ENCODE data around the gene RAPGEF1. TPM values are rescaled to one million over a fixed set of nuclear protein-coding genes. Genes with fewer than 3 reads are reported as not detected.

RAPGEF1 gene
- total RNA-seq, 2 experiments from 2014 or later: 118 to 243 TPM

GRCh38 chr9:131598121-131598520, 141.8 kb downstream of the RAPGEF1 start:
- Histone ChIP-seq H3K27ac (ENCODE audit: low read depth, low read length, poor library complexity, severe bottlenecking) (no peak overlapping the region), H3K4me1 (ENCODE audit: insufficient read depth, low read length, poor library complexity, severe bottlenecking) (no peaks in the 10 kb centered on the region), H3K4me2 (ENCODE audit: low read length) (no peak overlapping the region), H3K36me3 (ENCODE audit: insufficient read depth, low read length) (peaks cover 98% of the 10 kb centered on the region), H3K9me2 (ENCODE audit: insufficient read depth, low read length) (no peaks in the 10 kb centered on the region), H3K9me3 (ENCODE audit: low read length) (no peaks in the 10 kb centered on the region), H3K4me3 (ENCODE audit: low read depth, low read length, poor library complexity, severe bottlenecking) (no peak overlapping the region), H2AFZ (ENCODE audit: low read length) (no peak overlapping the region), H3K79me2 (ENCODE audit: insufficient read depth, low read depth, low read length) (no peaks in the 10 kb centered on the region), H4K20me1 (ENCODE audit: insufficient read depth, low read length) (no peaks in the 10 kb centered on the region)
- no TSS peak for BruUV-seq (replicated peaks)
- CTCF ChIA-PET (ENCODE audit: unreplicated experiment): no interaction called here
- intact Hi-C loops (cut with micrococcal nuclease; ENCODE audit: unreplicated experiment): no loop called here
- POLR2A ChIA-PET: interaction anchor here (1.2 kb wide), 1 partner anchor 15 kb away, joined by 3 read pairs; no protein-coding TSS in a partner anchor
- DNase-seq (ENCODE audit: low spot score): no peak
- TF ChIP-seq EZH2phosphoT487 (IDR thresholded peaks at IDR 0.05; ENCODE audit: borderline replicate concordance, low read depth, low read length) (no peak), CTCF (conservative IDR thresholded peaks at IDR 0.05; ENCODE audit: low read length) (no peak)

GRCh38 chr9:131597246-131597645, 142.6 kb downstream of the RAPGEF1 start:
- POLR2A ChIA-PET: no interaction called here
- H3K27ac ChIP-seq (ENCODE audit: low read depth, low read length, poor library complexity, severe bottlenecking): no peak overlapping the region
- H2AFZ ChIP-seq (ENCODE audit: low read length): no peak overlapping the region
- no peak overlapping the region for H3K4me2 ChIP-seq (ENCODE audit: low read length)
- no peaks in the 10 kb centered on the region for H3K9me2 ChIP-seq (ENCODE audit: insufficient read depth, low read length)
- no peak overlapping the region for H3K4me3 ChIP-seq (ENCODE audit: low read depth, low read length, poor library complexity, severe bottlenecking)
- H4K20me1 ChIP-seq (ENCODE audit: insufficient read depth, low read length): no peaks in the 10 kb centered on the region
- no peaks in the 10 kb centered on the region for H3K4me1 ChIP-seq (ENCODE audit: insufficient read depth, low read length, poor library complexity, severe bottlenecking)
- H3K79me2 ChIP-seq (ENCODE audit: insufficient read depth, low read depth, low read length): no peaks in the 10 kb centered on the region
- no TSS peak for BruUV-seq (replicated peaks)
- peaks cover 97% of the 10 kb centered on the region for H3K36me3 ChIP-seq (ENCODE audit: insufficient read depth, low read length)
- no peak for DNase-seq (ENCODE audit: low spot score)
- CTCF ChIA-PET (ENCODE audit: unreplicated experiment): no interaction called here
- intact Hi-C loops (cut with micrococcal nuclease; ENCODE audit: unreplicated experiment): no loop called here
- TF ChIP-seq EZH2phosphoT487 (IDR thresholded peaks at IDR 0.05; ENCODE audit: borderline replicate concordance, low read depth, low read length) (no peak), CTCF (conservative IDR thresholded peaks at IDR 0.05; ENCODE audit: low read length) (no peak)
- H3K9me3 ChIP-seq (ENCODE audit: low read length): no peaks in the 10 kb centered on the region

GRCh38 chr9:131596430-131596743, 143.5 kb downstream of the RAPGEF1 start:
- no peaks in the 10 kb centered on the region for H3K4me1 ChIP-seq (ENCODE audit: insufficient read depth, low read length, poor library complexity, severe bottlenecking)
- H2AFZ ChIP-seq (ENCODE audit: low read length): no peak overlapping the region
- no peak overlapping the region for H3K4me2 ChIP-seq (ENCODE audit: low read length)
- BruUV-seq (replicated peaks): no TSS peak
- no peaks in the 10 kb centered on the region for H4K20me1 ChIP-seq (ENCODE audit: insufficient read depth, low read length)
- no peaks in the 10 kb centered on the region for H3K9me3 ChIP-seq (ENCODE audit: low read length)
- no peak for DNase-seq (ENCODE audit: low spot score)
- H3K36me3 ChIP-seq (ENCODE audit: insufficient read depth, low read length): peaks cover 97% of the 10 kb centered on the region
- no peak overlapping the region for H3K4me3 ChIP-seq (ENCODE audit: low read depth, low read length, poor library complexity, severe bottlenecking)
- no peak overlapping the region for H3K27ac ChIP-seq (ENCODE audit: low read depth, low read length, poor library complexity, severe bottlenecking)
- ChIA-PET POLR2A (no interaction called here), CTCF (ENCODE audit: unreplicated experiment) (no interaction called here)
- intact Hi-C loops (cut with micrococcal nuclease; ENCODE audit: unreplicated experiment): no loop called here
- H3K79me2 ChIP-seq (ENCODE audit: insufficient read depth, low read depth, low read length): no peaks in the 10 kb centered on the region
- TF ChIP-seq EZH2phosphoT487 (IDR thresholded peaks at IDR 0.05; ENCODE audit: borderline replicate concordance, low read depth, low read length) (no peak), CTCF (conservative IDR thresholded peaks at IDR 0.05; ENCODE audit: low read length) (no peak)
- no peaks in the 10 kb centered on the region for H3K9me2 ChIP-seq (ENCODE audit: insufficient read depth, low read length)
